Jurkat, Clone E6-1 (cell line): ENCODE data around the gene NLRC5.
"Not testable (repeated sequence)": the region's sequence is repeated elsewhere in the genome, so short reads cannot be mapped to it uniquely, and the experiment has no call there.

Experiments
- DNase-seq: peaks from one replicate; pipeline ENCODE4 v3.0.0-alpha.2; 2011; ENCODE audit warnings: low read depth, low spot score
- H3K4me3 ChIP-seq: 2 replicates; pipeline ENCODE4 v1.5.1; 2011; ENCODE audit warnings: mild to moderate bottlenecking, low read length, control low read depth, moderate library complexity

Gene NLRC5

DNA sequence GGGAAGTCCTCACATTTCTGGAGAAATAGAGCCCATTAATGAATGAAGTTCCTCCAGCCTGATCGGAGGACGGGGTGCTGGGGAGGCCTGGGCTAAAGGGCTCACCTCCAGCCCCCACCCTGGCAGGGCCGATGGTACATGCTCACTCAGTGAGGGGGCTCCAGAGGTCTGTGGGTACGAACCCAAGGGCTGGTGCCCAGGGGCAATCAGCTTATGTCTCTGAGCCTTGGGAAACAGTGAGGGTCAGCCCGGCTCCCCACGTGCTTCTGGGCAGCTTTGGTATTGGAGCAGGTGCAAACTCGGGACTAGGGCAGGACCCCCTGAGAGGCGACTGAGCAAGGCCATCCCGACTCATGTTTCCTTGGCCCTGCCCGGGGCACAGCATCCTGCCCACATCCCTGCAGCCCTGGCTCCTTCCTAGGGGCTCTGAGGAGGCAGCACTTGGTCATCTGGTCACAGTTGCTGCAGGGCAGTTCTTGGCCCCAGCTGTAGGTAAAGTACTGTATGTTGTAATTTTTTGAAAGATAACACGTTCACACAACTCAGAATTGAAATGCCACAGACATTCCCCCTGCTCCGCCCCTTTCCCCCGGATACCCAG is 28.6 kb upstream of the NLRC5 start:
- no peak overlapping the region for H3K4me3 ChIP-seq
- no peak for DNase-seq

DNA sequence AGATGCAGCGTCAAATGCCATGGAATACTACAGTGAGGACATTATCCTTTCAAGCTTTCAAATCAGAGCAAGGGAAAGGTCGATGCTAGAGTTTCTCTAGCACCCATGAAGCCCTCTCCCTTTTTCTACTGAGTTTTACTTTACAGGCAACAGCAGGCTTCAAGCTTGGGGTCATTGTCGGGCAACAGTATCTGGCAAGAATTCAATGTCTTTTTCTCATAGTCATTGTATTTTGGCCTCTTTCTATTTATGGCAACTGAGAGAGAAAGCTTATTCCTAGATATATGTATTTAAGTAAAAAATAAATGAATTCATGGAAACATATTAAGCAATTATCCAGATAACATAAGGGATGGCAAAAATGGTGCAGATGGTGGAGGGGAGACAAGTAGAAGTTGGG is 28.0 kb upstream of the NLRC5 start:
- DNase-seq, result no peak

DNA sequence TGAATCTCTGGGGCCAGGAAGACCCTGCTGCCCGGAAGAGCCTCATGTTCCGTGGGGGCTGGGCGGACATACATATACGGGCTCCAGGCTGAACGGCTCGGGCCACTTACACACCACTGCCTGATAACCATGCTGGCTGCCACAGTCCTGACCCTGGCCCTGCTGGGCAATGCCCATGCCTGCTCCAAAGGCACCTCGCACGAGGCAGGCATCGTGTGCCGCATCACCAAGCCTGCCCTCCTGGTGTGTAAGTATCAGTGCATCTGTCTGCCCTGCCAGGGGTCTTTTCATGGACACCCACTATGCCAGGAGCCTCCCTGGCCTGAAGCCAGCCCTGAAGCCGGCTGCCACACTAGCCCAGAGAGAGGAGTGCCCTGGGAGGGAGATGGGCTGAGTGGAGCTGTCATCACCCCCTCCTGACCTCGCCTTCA is 27.5 kb upstream of the NLRC5 start, which contains the start of gene CETP:
TSS of gene CETP (plus strand) at position 100 of the 431 bp plus-strand sequence. CDS start at position 130, 30 bp downstream.
- no peak for DNase-seq
- H3K4me3 ChIP-seq, result no peak within 1 kb of the TSS

More for the DNA sequence above, 28.0 kb upstream of the NLRC5 start:
- no peak overlapping the region for H3K4me3 ChIP-seq

DNA sequence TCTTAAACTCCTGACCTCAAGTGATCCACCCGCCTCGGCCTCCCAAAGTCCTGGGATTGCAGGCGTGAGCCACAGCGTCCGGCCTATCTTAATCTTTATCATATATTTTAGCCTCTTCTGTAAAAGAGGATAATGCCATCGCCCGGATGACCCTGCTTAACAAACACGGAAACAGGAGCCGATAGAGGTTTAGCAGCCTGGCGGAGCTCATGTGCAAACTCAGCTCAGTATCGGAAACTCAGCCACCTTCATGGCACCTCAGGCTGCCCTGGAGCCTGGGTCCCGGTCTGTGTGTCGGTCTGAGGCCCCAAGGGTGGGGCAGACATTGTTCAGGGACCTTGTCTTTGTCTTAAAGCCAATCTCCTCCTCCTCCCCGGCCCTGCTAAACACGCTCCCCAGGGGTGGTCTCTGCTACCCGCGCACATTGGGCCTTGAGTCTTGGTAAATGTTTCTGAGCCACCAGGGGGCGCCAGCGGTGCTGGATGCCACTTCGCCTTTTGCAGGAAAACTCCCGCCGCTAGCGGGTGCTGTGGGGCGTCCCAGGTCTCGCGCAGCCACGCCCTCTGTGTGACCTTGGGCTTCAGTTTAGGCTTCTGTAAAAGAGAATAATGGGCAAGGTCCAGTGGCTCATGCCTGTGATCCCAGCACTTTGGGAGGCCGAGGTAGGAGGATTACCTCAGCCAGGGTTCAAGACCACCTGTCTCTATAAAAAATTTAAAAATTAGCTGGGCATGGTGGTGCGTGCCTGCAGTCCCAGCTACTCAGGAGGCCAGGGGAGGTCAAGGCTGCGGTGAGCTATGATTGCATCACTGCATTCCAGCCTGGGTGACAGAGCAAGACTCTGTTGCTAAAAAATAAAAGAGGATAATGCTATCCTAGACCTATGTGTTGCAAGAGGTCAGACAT is 24.9 kb upstream of the NLRC5 start:
- DNase-seq, result peak; percentile 87
- H3K4me3 ChIP-seq, result no peak overlapping the region

DNA sequence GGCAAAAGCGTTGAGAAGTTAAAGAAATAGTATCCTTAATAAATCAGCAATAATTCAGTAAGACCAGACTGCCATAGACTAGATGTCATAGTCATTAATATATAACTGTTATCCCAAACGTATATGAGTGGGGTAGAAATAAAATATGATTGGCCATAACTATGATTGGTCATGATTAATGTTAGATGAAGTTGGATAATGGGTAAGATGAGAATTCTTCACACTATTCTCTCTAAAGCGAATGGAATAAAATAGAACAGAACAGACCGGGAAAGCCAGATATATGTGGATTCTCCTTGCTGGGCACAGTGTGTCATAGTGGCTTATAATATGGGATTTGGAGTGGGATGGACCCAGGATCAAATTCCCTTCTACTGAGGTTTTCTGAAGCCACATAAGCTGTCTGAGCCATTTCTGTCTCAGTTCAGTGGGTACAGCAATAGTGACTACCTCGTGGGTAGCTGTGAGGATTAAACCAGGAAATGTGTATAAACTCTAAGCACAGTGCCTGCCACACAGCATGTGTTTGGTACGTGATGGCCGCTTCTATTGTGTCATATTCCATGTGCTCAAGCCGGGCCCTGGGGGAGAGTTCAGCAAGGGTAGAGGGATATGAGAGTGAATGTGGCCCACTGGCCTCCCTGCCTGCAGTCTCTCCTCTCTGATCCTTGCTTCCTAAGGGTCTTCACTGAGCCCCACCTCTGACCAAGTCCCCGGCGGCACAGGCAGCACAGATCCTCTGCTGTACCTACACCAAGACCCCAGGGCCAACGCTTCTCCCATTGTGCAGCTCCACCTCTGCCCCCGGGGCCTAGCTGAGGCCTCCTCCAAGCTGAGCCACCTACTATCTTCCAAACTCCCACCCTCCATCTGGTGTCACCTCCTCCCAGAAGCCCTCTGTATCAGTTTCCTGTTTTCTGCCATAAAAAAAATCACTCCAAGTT is 23.9 kb upstream of the NLRC5 start:
- no peak for DNase-seq
- H3K4me3 ChIP-seq, result no peak overlapping the region

DNA sequence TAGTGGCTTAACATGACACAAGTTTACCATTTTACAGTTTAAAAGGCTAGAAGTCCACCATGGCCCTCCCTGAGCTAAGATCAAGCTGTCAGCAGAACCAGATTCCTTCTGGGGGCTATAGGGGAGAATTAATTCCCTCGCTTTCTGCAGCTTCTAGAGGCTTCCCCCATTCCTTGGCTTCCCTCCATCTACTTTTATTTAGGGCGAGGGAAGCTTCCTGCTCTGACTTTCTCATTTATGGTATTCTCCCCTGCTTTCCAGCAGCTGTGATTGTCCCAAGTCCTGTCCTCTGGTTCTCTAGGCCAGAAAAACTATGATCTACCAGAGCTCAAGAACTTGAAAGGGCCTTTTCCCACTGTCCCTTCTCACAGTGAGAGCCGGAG is 23.3 kb upstream of the NLRC5 start:
- no peak for DNase-seq
- H3K4me3 ChIP-seq, result no peak overlapping the region

DNA sequence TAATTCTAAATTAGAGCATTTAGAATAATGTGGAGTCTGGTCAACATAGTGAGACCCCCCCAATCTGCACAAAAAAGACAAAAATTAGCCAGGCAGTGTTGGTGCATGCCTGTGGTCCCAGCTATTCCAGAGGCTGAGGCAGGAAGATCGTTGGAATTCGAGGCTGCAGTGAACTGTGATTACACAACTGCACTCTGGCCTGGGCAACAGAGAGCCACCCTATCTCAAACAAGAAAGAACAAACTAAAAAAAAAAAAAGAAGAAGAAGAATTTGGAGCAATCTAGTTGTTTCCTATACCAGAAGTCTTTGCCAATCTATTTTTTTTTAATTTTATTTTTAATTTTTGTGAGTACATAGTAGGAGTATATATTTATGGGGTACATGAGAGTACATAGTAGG is 21.6 kb upstream of the NLRC5 start:
- no peak for DNase-seq
- no peak overlapping the region for H3K4me3 ChIP-seq

DNA sequence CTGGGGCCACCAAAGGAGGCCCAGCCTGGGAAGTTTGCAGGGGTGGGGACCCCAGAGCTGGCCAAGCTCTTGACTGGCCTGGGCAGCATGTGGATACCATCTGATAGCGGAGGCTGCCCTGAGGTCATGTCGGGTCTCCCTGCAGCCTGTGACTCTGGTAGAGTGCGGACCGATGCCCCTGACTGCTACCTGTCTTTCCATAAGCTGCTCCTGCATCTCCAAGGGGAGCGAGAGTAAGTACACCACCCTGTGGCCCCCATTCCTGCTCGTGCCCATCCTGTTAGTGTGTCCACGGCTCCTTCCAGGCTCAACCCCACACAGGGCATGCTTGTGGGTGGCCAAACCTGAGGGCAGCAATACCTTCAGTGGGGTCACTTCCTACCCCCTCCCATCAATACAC is 19.6 kb upstream of the NLRC5 start:
- no peak overlapping the region for H3K4me3 ChIP-seq
- no peak for DNase-seq

DNA sequence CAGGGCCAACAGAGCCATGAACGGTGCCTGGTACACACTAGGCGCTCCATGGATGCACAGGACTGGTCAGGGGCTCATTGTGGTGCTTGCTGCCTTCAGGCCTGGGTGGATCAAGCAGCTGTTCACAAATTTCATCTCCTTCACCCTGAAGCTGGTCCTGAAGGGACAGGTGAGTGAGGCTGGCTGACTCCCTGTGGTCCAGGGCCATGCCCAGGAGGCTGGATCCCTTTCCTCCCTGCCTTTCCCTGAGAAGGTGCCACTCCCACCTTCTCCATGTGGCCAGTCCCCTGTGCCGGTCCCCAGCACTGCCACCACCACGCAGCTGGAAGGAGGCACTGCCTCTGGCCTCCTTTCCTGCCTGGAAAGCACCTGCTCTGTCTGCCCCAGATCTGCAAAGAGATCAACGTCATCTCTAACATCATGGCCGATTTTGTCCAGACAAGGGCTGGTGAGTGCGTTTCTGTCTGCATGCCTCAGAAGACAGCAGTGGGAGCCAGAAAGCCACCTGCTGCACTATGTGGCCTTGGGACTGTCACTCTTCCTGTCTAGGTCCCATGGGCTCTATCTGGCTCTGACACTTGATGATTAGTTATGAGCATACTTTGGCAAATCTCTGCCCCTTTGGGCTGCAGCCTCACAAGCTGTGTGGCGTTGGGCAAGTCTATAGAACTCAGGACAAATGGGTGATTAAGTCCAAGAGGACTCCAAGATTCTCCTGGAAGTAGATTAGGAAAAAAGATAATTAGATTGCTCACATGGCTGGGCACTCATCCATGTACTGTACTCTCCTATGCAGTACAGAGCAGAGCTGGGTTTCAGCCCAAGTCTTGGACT is 18.2 kb upstream of the NLRC5 start:
- no peak for DNase-seq
- no peak overlapping the region for H3K4me3 ChIP-seq

DNA sequence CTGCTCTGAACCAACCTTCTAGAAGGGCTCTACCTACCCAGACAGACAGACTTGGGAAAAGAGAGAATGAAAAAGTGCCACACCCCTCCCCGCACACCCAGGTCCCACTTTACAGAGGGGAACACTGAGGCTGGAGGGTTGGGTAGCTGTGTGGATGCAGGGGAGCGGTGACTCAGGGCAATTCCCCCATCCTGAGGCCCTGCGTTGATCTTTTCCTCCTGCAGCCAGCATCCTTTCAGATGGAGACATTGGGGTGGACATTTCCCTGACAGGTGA is 17.7 kb upstream of the NLRC5 start:
- no peak overlapping the region for H3K4me3 ChIP-seq
- DNase-seq, result no peak

DNA sequence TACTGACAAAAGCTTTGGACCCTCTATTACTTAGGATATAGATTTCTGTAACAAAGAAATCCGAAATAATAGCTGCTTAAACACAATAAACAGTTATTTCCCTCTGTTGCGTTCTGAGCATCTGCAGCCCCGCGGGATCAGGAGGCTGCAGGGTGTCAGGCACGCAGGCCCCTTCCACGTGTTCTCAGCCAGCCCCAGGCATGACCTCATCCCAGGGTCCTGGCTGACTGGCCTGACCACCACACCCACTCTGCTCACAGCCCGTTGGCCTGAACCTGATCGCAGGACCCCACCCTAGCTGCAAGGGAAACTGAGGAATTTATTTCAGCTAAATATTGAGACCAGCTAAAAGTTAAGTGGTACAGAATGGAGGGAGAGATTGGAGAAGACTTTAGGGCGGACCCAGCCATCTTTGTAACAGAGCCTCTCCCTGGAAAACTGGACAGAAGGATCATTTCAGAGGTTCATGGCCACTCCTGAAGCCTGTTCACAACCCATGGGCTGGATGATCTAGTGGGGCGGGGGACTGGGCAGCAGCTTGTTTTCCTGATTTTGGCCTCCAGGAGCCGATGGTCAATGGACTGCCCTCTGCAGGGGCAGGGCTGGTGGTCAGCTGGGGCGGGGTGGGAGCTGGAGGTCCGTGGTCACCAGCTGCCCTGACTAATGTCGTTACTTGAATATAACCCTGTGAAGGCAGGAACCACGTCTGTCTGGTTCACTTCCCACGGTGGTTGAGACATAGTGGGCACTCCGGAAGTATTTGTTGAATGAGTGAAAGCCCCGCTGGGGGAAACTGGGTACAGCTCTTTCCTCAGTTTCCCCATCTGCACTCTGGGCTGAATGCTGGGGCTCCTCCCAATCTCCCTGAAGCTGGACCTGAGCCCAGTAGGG is 16.7 kb upstream of the NLRC5 start:
- DNase-seq, result no peak
- no peak overlapping the region for H3K4me3 ChIP-seq

DNA sequence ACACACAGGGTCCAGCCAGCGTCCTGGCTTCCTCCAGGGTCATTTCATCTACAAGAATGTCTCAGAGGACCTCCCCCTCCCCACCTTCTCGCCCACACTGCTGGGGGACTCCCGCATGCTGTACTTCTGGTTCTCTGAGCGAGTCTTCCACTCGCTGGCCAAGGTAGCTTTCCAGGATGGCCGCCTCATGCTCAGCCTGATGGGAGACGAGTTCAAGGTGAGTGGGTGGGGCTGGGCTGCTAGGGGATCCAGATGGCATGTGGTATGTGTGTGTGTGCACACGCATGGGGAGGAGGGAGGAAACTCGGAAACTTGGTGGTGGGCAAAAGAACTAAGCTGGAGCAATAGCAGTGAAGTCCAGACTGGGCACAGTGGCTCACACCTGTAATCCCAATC is 16.1 kb upstream of the NLRC5 start:
- DNase-seq, result no peak
- H3K4me3 ChIP-seq, result no peak overlapping the region

DNA sequence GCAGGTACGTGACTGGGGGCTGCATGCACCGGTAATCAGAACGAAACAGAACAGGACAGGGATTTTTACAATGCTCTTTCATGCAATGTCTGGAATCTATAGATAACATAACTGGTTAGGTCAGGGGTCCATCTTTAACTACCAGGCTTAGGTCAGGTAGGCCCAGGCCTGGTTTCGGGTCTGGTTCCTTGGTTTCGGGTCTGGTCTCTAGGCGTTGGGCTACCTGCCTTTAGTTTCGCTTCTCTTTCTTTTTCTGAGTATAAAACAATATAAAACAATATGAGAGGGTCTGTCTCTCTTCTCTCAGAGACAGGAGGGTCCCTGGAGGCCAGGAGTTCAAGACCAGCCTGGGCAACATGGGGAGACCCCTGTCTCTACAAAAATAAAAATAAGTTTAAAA is 15.5 kb upstream of the NLRC5 start:
- H3K4me3 ChIP-seq, DNase-seq: not testable (repeated sequence)

DNA sequence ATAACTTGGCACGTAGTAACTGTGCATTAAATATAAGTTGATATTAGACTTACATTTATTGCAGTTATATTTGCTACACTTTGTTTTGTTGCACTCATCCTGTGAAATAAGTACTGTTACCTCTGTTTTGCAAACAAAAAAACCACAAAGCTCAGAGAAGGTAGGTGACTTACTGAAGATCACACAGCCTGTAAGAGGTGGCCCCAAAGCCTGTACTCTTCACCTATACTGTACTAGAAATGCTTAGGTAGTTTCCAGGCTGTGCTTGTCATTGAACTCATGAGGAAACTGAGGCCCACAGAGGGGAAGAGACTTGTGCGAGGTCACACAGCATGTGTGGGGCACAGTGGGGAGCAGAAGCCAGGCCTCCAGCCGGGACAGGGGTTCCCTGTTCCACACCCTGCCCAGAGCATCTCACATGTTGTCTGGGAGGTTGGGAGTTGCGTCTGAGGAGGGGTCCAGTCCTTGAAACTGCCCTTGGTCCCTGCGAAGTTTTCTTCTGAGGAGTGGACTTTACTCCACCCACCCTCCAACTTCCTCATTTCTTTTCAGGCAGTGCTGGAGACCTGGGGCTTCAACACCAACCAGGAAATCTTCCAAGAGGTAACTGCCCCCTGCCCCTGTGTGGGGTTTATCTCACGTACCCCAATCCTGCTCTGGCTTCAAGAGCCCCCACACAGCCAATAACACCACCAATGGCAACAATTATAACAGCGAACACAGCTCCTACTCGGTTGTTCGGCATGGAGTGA is 14.6 kb upstream of the NLRC5 start:
- DNase-seq, result no peak
- no peak overlapping the region for H3K4me3 ChIP-seq

DNA sequence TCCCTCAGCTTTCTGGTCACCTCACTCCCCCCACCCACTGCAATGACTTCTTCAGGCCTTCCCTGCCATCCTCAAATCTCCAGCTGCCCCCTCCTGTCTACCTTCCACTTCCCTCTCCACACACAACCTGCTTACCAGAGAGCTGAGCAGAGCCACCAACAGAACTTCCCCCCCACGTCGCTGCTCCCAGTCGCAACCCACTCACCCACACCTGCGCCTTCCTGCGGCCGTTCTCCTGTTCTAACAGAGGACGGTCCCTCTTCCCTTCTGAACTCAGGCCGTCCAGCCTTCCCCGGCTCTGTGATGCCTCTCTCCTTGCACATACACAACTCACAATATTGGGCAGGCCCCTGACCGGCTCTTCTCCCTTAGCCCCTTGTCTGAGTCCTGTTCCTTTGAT is 13.6 kb upstream of the NLRC5 start:
- no peak for DNase-seq

DNA sequence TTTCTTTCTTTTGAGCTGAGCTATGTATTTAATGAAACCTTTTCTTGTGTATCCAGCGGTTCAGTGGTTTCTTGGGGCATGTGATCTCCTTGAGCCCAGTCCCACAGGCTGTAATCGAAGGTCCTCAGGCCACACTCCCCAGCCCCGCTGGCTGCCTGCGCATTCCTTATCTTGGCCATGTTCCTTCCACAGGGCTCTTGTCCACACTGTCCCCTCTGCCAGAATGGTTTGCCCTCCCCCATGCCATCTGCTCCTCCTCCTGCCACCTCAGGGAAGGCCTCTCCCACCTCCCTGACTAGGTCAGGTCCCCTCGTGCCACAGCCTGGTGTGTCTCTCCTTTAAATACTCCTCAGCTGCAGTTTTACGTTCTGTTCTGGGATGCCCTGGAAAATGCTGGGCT is 12.1 kb upstream of the NLRC5 start:
- DNase-seq, result no peak
- no peak overlapping the region for H3K4me3 ChIP-seq

More for the DNA sequence above, 13.6 kb upstream of the NLRC5 start:
- H3K4me3 ChIP-seq, result no peak overlapping the region

DNA sequence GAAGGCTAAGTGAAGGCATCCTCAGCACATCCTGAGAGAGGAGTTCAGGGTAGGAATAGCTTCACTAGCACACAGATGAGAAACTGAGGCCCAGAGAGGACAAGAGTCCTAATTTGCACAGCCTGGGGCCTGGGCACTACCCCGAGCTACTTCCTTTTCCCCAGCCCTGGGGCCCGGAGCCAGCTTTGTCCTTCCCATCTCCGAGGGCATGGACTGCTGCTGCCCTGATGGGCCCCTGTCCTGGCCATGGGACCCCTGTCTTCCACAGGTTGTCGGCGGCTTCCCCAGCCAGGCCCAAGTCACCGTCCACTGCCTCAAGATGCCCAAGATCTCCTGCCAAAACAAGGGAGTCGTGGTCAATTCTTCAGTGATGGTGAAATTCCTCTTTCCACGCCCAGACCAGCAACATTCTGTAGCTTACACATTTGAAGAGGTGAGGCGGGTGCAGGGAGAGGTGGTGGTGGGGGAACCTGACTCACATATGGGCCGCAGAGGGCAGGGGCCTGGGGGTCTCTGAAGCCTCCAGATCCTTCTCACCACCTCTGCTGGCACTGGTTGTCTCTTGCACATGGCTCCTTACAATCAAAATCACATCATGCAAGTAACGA is 11.4 kb upstream of the NLRC5 start:
- H3K4me3 ChIP-seq, result no peak overlapping the region
- DNase-seq, result no peak
